GM12878 (cell line): ENCODE results near the gene C10orf90. TPM values are rescaled to one million over a fixed set of nuclear protein-coding genes. Genes with fewer than 3 reads are reported as not detected.

Experiments used
- ATAC-seq: fragments of 200-7000 bp; cut with Tn5 transposase; 3 replicates; pipeline ENCODE4 v1.9.1; 2020; ENCODE audit warnings: mild to moderate bottlenecking, moderate library complexity
- BruUV-seq: library from RNA; stranded (reverse); fragments of 400-500 nt; replicated peaks from 2 replicates; lab custom pipeline; 2021; lab: Mats Ljungman, UMichigan
- CTCF ChIA-PET: fragments of 300-600 bp; sonication (Branson Sonifier 250); formaldehyde crosslinking; extraction: SDS; loops from one replicate; lab custom pipeline; 2021; ENCODE audit warnings: inconsistent platforms; lab: Yijun Ruan, JAX
- POLR2A ChIA-PET: fragments of 350-600 bp; formaldehyde crosslinking; extraction: SDS; loops from one replicate; lab custom pipeline; 2021; ENCODE audit warnings: inconsistent platforms; lab: Charles Lee
- RAD21 ChIA-PET: fragments of 300-600 bp; sonication (Branson Sonifier 250); formaldehyde crosslinking; loops from one replicate; lab custom pipeline; 2023; ENCODE audit warnings: antibody characterized with exemption; ENCODE audit not compliant: unreplicated experiment; lab: Charles Lee
- SMC1A ChIA-PET: fragments of 300-600 bp; sonication (Branson Sonifier 250); formaldehyde crosslinking; loops from one replicate; lab custom pipeline; 2023; ENCODE audit not compliant: unreplicated experiment, uncharacterized antibody; lab: Charles Lee
- DNase-seq: peaks from one replicate; pipeline ENCODE4 v3.0.0-alpha.2; 2011; ENCODE audit warnings: low read depth, low spot score
- FAIRE-seq: peaks from 3 replicates; lab custom pipeline; 2011; peaks lifted over from hg19 to GRCh38; lab: Jason Lieb, UNC
- H2AFZ ChIP-seq: 2 replicates; pipeline ENCODE4 v1.6.0; 2011; ENCODE audit warnings: low read depth, low read length, control low read depth; ENCODE audit not compliant: control insufficient read depth
- H3K27ac ChIP-seq: 2 replicates; pipeline ENCODE4 v1.5.1; 2011; ENCODE audit warnings: control low read depth; ENCODE audit not compliant: control insufficient read depth, insufficient read depth
- H3K27me3 ChIP-seq, 2 experiments: replicated peaks in 1 of 2; 2 replicates each; pipeline versions ENCODE4 v1.6.0 to v1.6.1; 2011; ENCODE audit warnings: low read length in 1 of 2; ENCODE audit not compliant: control insufficient read depth in 2 of 2, insufficient read depth in 2 of 2
- H3K36me3 ChIP-seq, 2 experiments: 2 replicates each; pipeline ENCODE4 v1.5.1; 2011; ENCODE audit warnings: low read length in 1 of 2; ENCODE audit not compliant: control insufficient read depth in 2 of 2, insufficient read depth in 2 of 2
- H3K4me1 ChIP-seq: 2 replicates; pipeline ENCODE4 v1.6.1; 2011; ENCODE audit warnings: mild to moderate bottlenecking, low read length, moderate library complexity, mixed read lengths; ENCODE audit not compliant: control insufficient read depth, insufficient read depth
- H3K4me2 ChIP-seq: 2 replicates; pipeline ENCODE4 v1.6.0; 2011; ENCODE audit warnings: control low read depth; ENCODE audit not compliant: control insufficient read depth, insufficient read depth
- H3K4me3 ChIP-seq: fragments of 200-600 bp; sonication (generic); 2 replicates; pipeline ENCODE4 v1.5.1; 2016
- H3K79me2 ChIP-seq: 2 replicates; pipeline ENCODE4 v1.6.0; 2011; ENCODE audit warnings: low read length; ENCODE audit not compliant: control insufficient read depth, insufficient read depth
- H3K9ac ChIP-seq: 2 replicates; pipeline ENCODE4 v1.8.0; 2011; ENCODE audit warnings: low read length, control low read depth, mixed read lengths; ENCODE audit not compliant: control insufficient read depth, insufficient read depth
- H3K9me3 ChIP-seq: replicated peaks from 3 replicates; pipeline ENCODE4 v1.5.1; 2011; ENCODE audit warnings: mild to moderate bottlenecking, low read length; ENCODE audit not compliant: control insufficient read depth, insufficient read depth
- H4K20me1 ChIP-seq: 2 replicates; pipeline ENCODE4 v1.6.0; 2011; ENCODE audit not compliant: control insufficient read depth, insufficient read depth
- ASH2L ChIP-seq: fragments of 300-600, 200-600 bp; sonication (generic); IDR thresholded peaks from 2 replicates; pipeline ENCODE4 v1.6.1; 2017; ENCODE audit warnings: low read depth, mild to moderate bottlenecking, borderline replicate concordance
- BCLAF1 ChIP-seq: fragments of 450-650 bp; IDR thresholded peaks from 2 replicates; pipeline ENCODE4 v1.6.1; 2017; ENCODE audit warnings: antibody characterized with exemption, mild to moderate bottlenecking, moderate library complexity
- CEBPB ChIP-seq, 2 experiments: fragments of 150-350 bp in 1 of 2; IDR thresholded peaks; 2 replicates each; pipeline ENCODE4 v1.6.1; 2012 to 2014; ENCODE audit warnings: low read depth in 2 of 2, low read length in 2 of 2, borderline replicate concordance in 1 of 2, inconsistent platforms in 1 of 2
- CEBPZ ChIP-seq: fragments of 150-350 bp; IDR thresholded peaks from 2 replicates; pipeline ENCODE4 v1.6.1; 2016; ENCODE audit warnings: low read depth, low read length
- FOS ChIP-seq: IDR thresholded peaks from 3 replicates; pipeline ENCODE4 v1.6.1; 2011; ENCODE audit warnings: borderline replicate concordance; ENCODE audit not compliant: insufficient read length; ENCODE audit errors: extremely low read depth
- FOXK2 ChIP-seq: fragments of 450-650 bp; IDR thresholded peaks from 2 replicates; pipeline ENCODE4 v1.6.1; 2017; ENCODE audit warnings: mild to moderate bottlenecking, moderate library complexity
- GABPA ChIP-seq: IDR thresholded peaks from 2 replicates; pipeline ENCODE4 v1.6.1; 2014; ENCODE audit warnings: antibody characterized with exemption, low read depth, mild to moderate bottlenecking, inconsistent platforms
- IRF3 ChIP-seq: fragments of 450-650 bp; IDR thresholded peaks from 2 replicates; pipeline ENCODE4 v1.6.1; 2014; ENCODE audit warnings: mild to moderate bottlenecking
- KAT2A ChIP-seq: conservative IDR thresholded peaks from 2 replicates; pipeline ENCODE4 v1.6.1; 2011; ENCODE audit warnings: low read depth, low read length; ENCODE audit not compliant: control insufficient read depth
- MYC ChIP-seq: IDR thresholded peaks from 2 replicates; pipeline ENCODE4 v1.6.1; 2011; ENCODE audit warnings: mild to moderate bottlenecking, low read length, moderate library complexity, inconsistent platforms; ENCODE audit not compliant: insufficient read depth, insufficient replicate concordance, insufficient read length, severe bottlenecking
- NKRF ChIP-seq: fragments of 450-650 bp; conservative IDR thresholded peaks from 2 replicates; pipeline ENCODE4 v1.6.1; 2017; ENCODE audit warnings: mild to moderate bottlenecking, moderate library complexity
- PML ChIP-seq: IDR thresholded peaks from 2 replicates; pipeline ENCODE4 v1.6.1; 2012; ENCODE audit warnings: low read length, inconsistent platforms
- TARDBP ChIP-seq: IDR thresholded peaks from 2 replicates; pipeline ENCODE4 v1.6.1; 2016; ENCODE audit warnings: borderline replicate concordance
- ZBED1 ChIP-seq: IDR thresholded peaks from 2 replicates; pipeline ENCODE4 v1.6.1; 2016; ENCODE audit warnings: borderline replicate concordance
- ZNF207 ChIP-seq: fragments of 450-650 bp; IDR thresholded peaks from 2 replicates; pipeline ENCODE4 v1.6.1; 2014; ENCODE audit warnings: antibody characterized with exemption, mild to moderate bottlenecking, borderline replicate concordance
- ZNF24 ChIP-seq: fragments of 450-650 bp; IDR thresholded peaks from 2 replicates; pipeline ENCODE4 v1.6.1; 2017; ENCODE audit warnings: antibody characterized with exemption, mild to moderate bottlenecking
- ZNF384 ChIP-seq: IDR thresholded peaks from 2 replicates; pipeline ENCODE4 v1.6.1; 2012; ENCODE audit warnings: low read depth, mild to moderate bottlenecking, low read length, improper control_type of control experiment, borderline replicate concordance
- WGBS: methylation state at CpG from one replicate; pipeline ENCODE4 v1.1.6; 2016; ENCODE audit warnings: low lambda C conversion rate; ENCODE audit not compliant: insufficient replicate concordance, insufficient coverage; ENCODE audit errors: missing lambda C conversion rate; 5-methylcytosine and 5-hydroxymethylcytosine counted together
- in situ Hi-C: fragments of 300-500 bp; cut with MboI; formaldehyde crosslinking; loops from 9 replicates; pipeline ENCODE4 v1.14.3; 2018; ENCODE audit warnings: mixed read lengths
- intact Hi-C: fragments of 100-400 bp; cut with micrococcal nuclease; formaldehyde crosslinking; loops from one replicate; pipeline ENCODE4 v1.14.2; 2022; ENCODE audit not compliant: unreplicated experiment
- polyA plus RNA-seq, 11 experiments: library from polyadenylated mRNA; depleted of rRNA in 4 of 11; unstranded in 6 of 11; stranded (reverse) in 5 of 11; fragments of >200 nt; fragmentation: Nextera tagmentation in 4 of 11; fragmentation: Illumina TruSeq in 1 of 11; extraction: Ambion mirVana in 4 of 11; extraction: Trizol in 1 of 11; gene quantifications; 1 replicate in 1 of 11; 2 replicates in 10 of 11; pipeline versions ENCODE4 v1.2.1 to v1.2.3, GENCODE V29; 2011 to 2016; ENCODE audit warnings: inconsistent platforms in 2 of 11, missing spikeins in 2 of 11, low read depth in 1 of 11
- total RNA-seq, 4 experiments: library from RNA; depleted of rRNA in 3 of 4; stranded (reverse); fragments of >200 nt in 3 of 4; fragmentation: Illumina TruSeq in 1 of 4; extraction: Trizol in 1 of 4; gene quantifications; 2 replicates each; pipeline versions ENCODE4 v1.2.1 to v1.2.3, GENCODE V29; 2013 to 2021

C10orf90 gene
- total and polyA plus RNA-seq, 10 of the 15 experiments (the other 5 are each of a cell fraction or from before 2014, with no cell fraction given): 0.04 TPM; not detected in 9

GRCh38 chr10:126570245-126570570 lies 100.3 kb downstream of the C10orf90 start:
- H2AFZ ChIP-seq: no peak overlapping the region
- RAD21 ChIA-PET: no interaction called here
- SMC1A ChIA-PET: no interaction called here
- H3K4me2 ChIP-seq: no peak overlapping the region
- in situ Hi-C loops (no loop called here), intact Hi-C loops (no loop called here)
- H3K36me3 ChIP-seq: no peaks in the 10 kb centered on the region
- H3K27ac ChIP-seq: no peak overlapping the region
- ATAC-seq (no peak), FAIRE-seq (no peak), DNase-seq (no peak)
- H3K9ac ChIP-seq: no peak overlapping the region
- H4K20me1 ChIP-seq: no peaks in the 10 kb centered on the region
- H3K4me3 ChIP-seq: no peak overlapping the region
- H3K79me2 ChIP-seq: no peaks in the 10 kb centered on the region
- H3K4me1 ChIP-seq: no peaks in the 10 kb centered on the region
- no TSS peak for BruUV-seq
- WGBS: 18% methylated on average over 4 of the region's 4 CpGs
- H3K27me3 ChIP-seq: no peaks in the 10 kb centered on the region
- POLR2A ChIA-PET: no interaction called here
- H3K9me3 ChIP-seq: no peaks in the 10 kb centered on the region
- CTCF ChIA-PET: no interaction called here
- TF ChIP-seq IRF3 (no peak), PML (no peak), TARDBP (no peak), GABPA (no peak), CEBPB (IDR thresholded peaks at IDR 0.05; ENCODE audit: borderline replicate concordance in 1 of 2, low read depth in 2 of 2, low read length in 2 of 2) (no peak), FOS (no peak), NKRF (no peak), ZNF24 (no peak), KAT2A (no peak), MYC (no peak), BCLAF1 (no peak), FOXK2 (no peak), ZNF207 (no peak), CEBPZ (no peak), ZNF384 (no peak), ASH2L (no peak), ZBED1 (no peak)
